Neural cell (in vitro differentiated cells): ENCODE results near the gene HIPK4. TPM values are rescaled to one million over a fixed set of nuclear protein-coding genes. Genes with fewer than 3 reads are reported as not detected.
"Not testable (repeated sequence)": the region's sequence is repeated elsewhere in the genome, so short reads cannot be mapped to it uniquely, and the experiment has no call there.

Experiments
- H2AFZ ChIP-seq: fragments of 200-600, 300-800 bp; sonication (generic), shearing (Covaris generic); 2 replicates; pipeline ENCODE4 v1.6.0; 2014; ENCODE audit warnings: low read depth, mild to moderate bottlenecking, antibody characterized with exemption, low read length, moderate library complexity
- H3F3A ChIP-seq: fragments of 200-600 bp; shearing (Covaris generic); 2 replicates; pipeline ENCODE4 v1.6.1; 2016; ENCODE audit warnings: mild to moderate bottlenecking, moderate library complexity, mixed read lengths, antibody characterized with exemption, low read length; ENCODE audit not compliant: insufficient read depth, poor library complexity, severe bottlenecking
- H3K27ac ChIP-seq: fragments of 200-600, 300-800 bp; sonication (generic), shearing (Covaris generic); 2 replicates; pipeline ENCODE4 v1.5.1; 2014; ENCODE audit warnings: mild to moderate bottlenecking, low read length, moderate library complexity
- H3K27me3 ChIP-seq: fragments of 300-800, 200-600 bp; sonication (generic), shearing (Covaris generic); 2 replicates; pipeline ENCODE4 v1.6.0; 2014; ENCODE audit warnings: mild to moderate bottlenecking, low read depth, low read length, moderate library complexity; ENCODE audit not compliant: insufficient read depth
- H3K36me3 ChIP-seq: fragments of 300-800, 200-600 bp; sonication (generic), shearing (Covaris generic); 2 replicates; pipeline ENCODE4 v1.5.1; 2014; ENCODE audit warnings: mild to moderate bottlenecking, antibody characterized with exemption, low read length, moderate library complexity; ENCODE audit not compliant: insufficient read depth
- H3K4me2 ChIP-seq: fragments of 300-800, 200-600 bp; sonication (generic), shearing (Covaris generic); 2 replicates; pipeline ENCODE4 v1.6.0; 2014; ENCODE audit warnings: mild to moderate bottlenecking, low read length
- H3K4me3 ChIP-seq: fragments of 300-800, 200-600 bp; sonication (generic), shearing (Covaris generic); 2 replicates; pipeline ENCODE4 v1.5.1; 2014; ENCODE audit warnings: mild to moderate bottlenecking, low read length, moderate library complexity
- H3K79me2 ChIP-seq: fragments of 200-600 bp; shearing (Covaris generic); replicated peaks from 2 replicates; pipeline ENCODE4 v1.6.0; 2014; ENCODE audit warnings: mild to moderate bottlenecking, low read length, moderate library complexity; ENCODE audit not compliant: insufficient read depth
- H3K9ac ChIP-seq: fragments of 300-800, 200-600 bp; sonication (generic), shearing (Covaris generic); 2 replicates; pipeline ENCODE4 v1.6.1; 2016; ENCODE audit warnings: mild to moderate bottlenecking, low read length, mixed read lengths
- H3K9me2 ChIP-seq: fragments of 200-600 bp; shearing (Covaris generic); 2 replicates; pipeline ENCODE4 v1.6.1; 2016; ENCODE audit warnings: mild to moderate bottlenecking, low read length, mixed read lengths; ENCODE audit not compliant: insufficient read depth
- H3K9me3 ChIP-seq: fragments of 200-600, 300-800 bp; sonication (generic), shearing (Covaris generic); 2 replicates; pipeline ENCODE4 v1.6.1; 2016; ENCODE audit warnings: mild to moderate bottlenecking, mixed run types, low read length, moderate library complexity, mixed read lengths
- H4K20me1 ChIP-seq: fragments of 200-600 bp; shearing (Covaris generic); 2 replicates; pipeline ENCODE4 v1.6.1; 2016; ENCODE audit warnings: mild to moderate bottlenecking, mixed run types; ENCODE audit not compliant: insufficient read depth
- EP300 ChIP-seq: fragments of 450-650 bp; conservative IDR thresholded peaks from 2 replicates; pipeline ENCODE4 v1.6.1; 2014; ENCODE audit warnings: antibody characterized with exemption, mild to moderate bottlenecking, moderate library complexity; ENCODE audit not compliant: poor library complexity, severe bottlenecking
- EZH2 ChIP-seq: fragments of 200-600, 300-800 bp; shearing (Covaris generic), sonication (generic); IDR thresholded peaks from 2 replicates; pipeline ENCODE4 v1.6.1; 2014; ENCODE audit warnings: antibody characterized with exemption, low read length, borderline replicate concordance, mild to moderate bottlenecking; ENCODE audit not compliant: insufficient read depth, poor library complexity, severe bottlenecking
- MXI1 ChIP-seq: fragments of 450-650 bp; conservative IDR thresholded peaks from 2 replicates; pipeline ENCODE4 v1.6.1; 2014; ENCODE audit warnings: antibody characterized with exemption, mild to moderate bottlenecking; ENCODE audit not compliant: poor library complexity, severe bottlenecking
- POLR2AphosphoS5 ChIP-seq: IDR thresholded peaks from 2 replicates; pipeline ENCODE4 v1.6.1; 2012
- RAD21 ChIP-seq: fragments of 450-650 bp; conservative IDR thresholded peaks from 2 replicates; pipeline ENCODE4 v1.6.1; 2014; ENCODE audit warnings: antibody characterized with exemption, mild to moderate bottlenecking, moderate library complexity
- SMC3 ChIP-seq: fragments of 450-650 bp; conservative IDR thresholded peaks from 2 replicates; pipeline ENCODE4 v1.6.1; 2014; ENCODE audit warnings: antibody characterized with exemption, mild to moderate bottlenecking, moderate library complexity; ENCODE audit not compliant: poor library complexity
- TAF1 ChIP-seq: IDR thresholded peaks from 2 replicates; pipeline ENCODE4 v1.6.1; 2012; ENCODE audit warnings: low read depth
- polyA plus RNA-seq: library from polyadenylated mRNA; depleted of rRNA; stranded (reverse); fragments of >200 nt; gene quantifications from 2 replicates; pipeline ENCODE4 v1.2.3, GENCODE V29; 2014
- TF ChIP-seq, protein P1 (sequence below): fragments of 450-650 bp; IDR thresholded peaks from 2 replicates; pipeline ENCODE4 v1.5.1; 2014; ENCODE audit warnings: antibody characterized with exemption, mild to moderate bottlenecking, moderate library complexity; ENCODE audit not compliant: poor library complexity, severe bottlenecking
- TF ChIP-seq, protein P2 (sequence below): IDR thresholded peaks from 2 replicates; pipeline ENCODE4 v1.6.1; 2012; ENCODE audit warnings: borderline replicate concordance

HIPK4 gene
- polyA plus RNA-seq, 1 donor from 2014 or later: not detected

DNA sequence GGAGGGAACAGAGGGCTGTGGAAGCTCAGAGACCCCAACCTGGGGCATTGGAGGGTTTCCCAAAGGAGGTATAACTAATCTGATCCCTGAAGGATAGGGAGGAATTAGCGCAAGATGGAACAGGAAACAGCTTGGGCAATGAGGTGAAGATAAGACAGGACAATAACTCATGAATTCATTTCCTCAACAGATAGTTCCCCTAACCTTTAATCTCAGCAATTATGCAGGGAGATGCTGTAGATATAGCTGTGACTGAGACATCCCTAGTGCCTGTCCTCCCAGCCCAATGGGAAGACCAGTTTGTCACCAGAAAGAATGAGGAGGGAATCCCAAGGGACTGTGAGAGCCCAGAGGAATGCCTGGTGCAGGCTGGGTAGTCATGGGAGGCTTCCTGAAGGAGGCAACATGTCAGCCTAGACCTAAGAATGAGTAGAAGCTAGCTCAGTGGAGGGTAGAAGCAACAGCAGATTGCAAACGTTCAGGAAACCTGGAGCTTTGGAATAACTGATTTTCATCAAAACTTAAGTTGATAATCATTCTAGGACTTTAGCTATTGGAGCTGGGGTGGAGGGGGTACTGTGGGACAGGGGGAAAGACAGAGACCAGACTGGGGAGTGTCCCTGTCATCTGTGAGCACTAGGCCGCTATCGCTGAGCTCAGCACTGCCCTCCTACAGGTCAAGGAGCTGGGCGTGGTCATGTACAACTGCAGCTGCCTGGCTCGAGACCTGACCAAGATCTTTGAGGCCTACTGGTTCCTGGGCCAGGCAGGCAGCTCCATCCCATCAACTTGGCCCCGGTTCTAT, 18.8 kb downstream of the HIPK4 start:
- Histone ChIP-seq H3K79me2 (peaks cover 23% of the 10 kb centered on the region), H3K4me2 (no peak overlapping the region), H3K27ac (no peak overlapping the region), H2AFZ (no peak overlapping the region), H4K20me1 (peaks cover 3% of the 10 kb centered on the region), H3K36me3 (peaks cover 11% of the 10 kb centered on the region), H3F3A (no peaks in the 10 kb centered on the region), H3K9ac (no peak overlapping the region), H3K27me3 (no peaks in the 10 kb centered on the region), H3K9me2 (no peaks in the 10 kb centered on the region), H3K4me3 (no peak overlapping the region), H3K9me3 (no peaks in the 10 kb centered on the region)
- no peak for TF ChIP-seq TAF1
- no peak for TF ChIP-seq RAD21
- TF ChIP-seq, protein P1, sequence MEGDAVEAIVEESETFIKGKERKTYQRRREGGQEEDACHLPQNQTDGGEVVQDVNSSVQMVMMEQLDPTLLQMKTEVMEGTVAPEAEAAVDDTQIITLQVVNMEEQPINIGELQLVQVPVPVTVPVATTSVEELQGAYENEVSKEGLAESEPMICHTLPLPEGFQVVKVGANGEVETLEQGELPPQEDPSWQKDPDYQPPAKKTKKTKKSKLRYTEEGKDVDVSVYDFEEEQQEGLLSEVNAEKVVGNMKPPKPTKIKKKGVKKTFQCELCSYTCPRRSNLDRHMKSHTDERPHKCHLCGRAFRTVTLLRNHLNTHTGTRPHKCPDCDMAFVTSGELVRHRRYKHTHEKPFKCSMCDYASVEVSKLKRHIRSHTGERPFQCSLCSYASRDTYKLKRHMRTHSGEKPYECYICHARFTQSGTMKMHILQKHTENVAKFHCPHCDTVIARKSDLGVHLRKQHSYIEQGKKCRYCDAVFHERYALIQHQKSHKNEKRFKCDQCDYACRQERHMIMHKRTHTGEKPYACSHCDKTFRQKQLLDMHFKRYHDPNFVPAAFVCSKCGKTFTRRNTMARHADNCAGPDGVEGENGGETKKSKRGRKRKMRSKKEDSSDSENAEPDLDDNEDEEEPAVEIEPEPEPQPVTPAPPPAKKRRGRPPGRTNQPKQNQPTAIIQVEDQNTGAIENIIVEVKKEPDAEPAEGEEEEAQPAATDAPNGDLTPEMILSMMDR: no peak
- TF ChIP-seq EP300: no peak
- TF ChIP-seq EZH2: no peak
- no peak for TF ChIP-seq POLR2AphosphoS5
- TF ChIP-seq MXI1: no peak
- TF ChIP-seq, protein P2, sequence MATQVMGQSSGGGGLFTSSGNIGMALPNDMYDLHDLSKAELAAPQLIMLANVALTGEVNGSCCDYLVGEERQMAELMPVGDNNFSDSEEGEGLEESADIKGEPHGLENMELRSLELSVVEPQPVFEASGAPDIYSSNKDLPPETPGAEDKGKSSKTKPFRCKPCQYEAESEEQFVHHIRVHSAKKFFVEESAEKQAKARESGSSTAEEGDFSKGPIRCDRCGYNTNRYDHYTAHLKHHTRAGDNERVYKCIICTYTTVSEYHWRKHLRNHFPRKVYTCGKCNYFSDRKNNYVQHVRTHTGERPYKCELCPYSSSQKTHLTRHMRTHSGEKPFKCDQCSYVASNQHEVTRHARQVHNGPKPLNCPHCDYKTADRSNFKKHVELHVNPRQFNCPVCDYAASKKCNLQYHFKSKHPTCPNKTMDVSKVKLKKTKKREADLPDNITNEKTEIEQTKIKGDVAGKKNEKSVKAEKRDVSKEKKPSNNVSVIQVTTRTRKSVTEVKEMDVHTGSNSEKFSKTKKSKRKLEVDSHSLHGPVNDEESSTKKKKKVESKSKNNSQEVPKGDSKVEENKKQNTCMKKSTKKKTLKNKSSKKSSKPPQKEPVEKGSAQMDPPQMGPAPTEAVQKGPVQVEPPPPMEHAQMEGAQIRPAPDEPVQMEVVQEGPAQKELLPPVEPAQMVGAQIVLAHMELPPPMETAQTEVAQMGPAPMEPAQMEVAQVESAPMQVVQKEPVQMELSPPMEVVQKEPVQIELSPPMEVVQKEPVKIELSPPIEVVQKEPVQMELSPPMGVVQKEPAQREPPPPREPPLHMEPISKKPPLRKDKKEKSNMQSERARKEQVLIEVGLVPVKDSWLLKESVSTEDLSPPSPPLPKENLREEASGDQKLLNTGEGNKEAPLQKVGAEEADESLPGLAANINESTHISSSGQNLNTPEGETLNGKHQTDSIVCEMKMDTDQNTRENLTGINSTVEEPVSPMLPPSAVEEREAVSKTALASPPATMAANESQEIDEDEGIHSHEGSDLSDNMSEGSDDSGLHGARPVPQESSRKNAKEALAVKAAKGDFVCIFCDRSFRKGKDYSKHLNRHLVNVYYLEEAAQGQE: no peak
- no peak for TF ChIP-seq SMC3

DNA sequence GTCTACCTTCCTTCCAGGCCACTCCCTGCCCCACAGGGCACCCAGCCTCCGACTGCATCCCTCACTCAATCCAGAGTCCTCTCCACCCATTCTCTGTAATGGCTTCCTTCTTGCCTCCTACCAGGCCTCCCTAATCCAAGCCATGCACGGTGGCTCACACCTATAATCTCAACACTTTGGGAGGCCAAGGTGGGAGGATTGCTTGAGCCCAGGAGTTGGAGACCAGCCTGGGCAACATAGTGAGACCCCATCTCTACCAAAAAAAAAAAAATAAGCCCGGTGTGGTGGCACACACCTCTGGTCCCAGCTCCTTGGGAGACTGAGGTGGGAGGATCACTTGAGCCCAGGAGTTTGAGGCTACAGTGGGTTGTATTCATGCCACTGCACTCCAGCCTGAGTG, 19.7 kb downstream of the HIPK4 start:
- H3K4me2 ChIP-seq, H3K27ac ChIP-seq, H4K20me1 ChIP-seq, H3K9me3 ChIP-seq, H3K4me3 ChIP-seq, H3K9me2 ChIP-seq, H3K9ac ChIP-seq, H2AFZ ChIP-seq, H3F3A ChIP-seq, H3K27me3 ChIP-seq: not testable (repeated sequence)
- Histone ChIP-seq H3K36me3 (peaks cover 11% of the 10 kb centered on the region), H3K79me2 (peaks cover 30% of the 10 kb centered on the region)
